Measurements from ENCODE around the gene BCL11B. TPM values are rescaled to one million over a fixed set of nuclear protein-coding genes. Genes with fewer than 3 reads are reported as not detected.
A peak's percentile ranks its signal among the peaks of the same experiment; 100 is the strongest.

The BCL11B gene
- 0.21 and 0.40 TPM in 2 replicates for total RNA-seq (2014; rRNA removed; shearing (Covaris generic))
- 0.27 and 0.53 TPM in 2 replicates for polyA plus RNA-seq (2015; cell fraction: cytosol; rRNA removed)
- polyA plus RNA-seq (2015; cell fraction: nucleus; rRNA removed): 0.35 and 0.57 TPM in 2 replicates

DNA sequence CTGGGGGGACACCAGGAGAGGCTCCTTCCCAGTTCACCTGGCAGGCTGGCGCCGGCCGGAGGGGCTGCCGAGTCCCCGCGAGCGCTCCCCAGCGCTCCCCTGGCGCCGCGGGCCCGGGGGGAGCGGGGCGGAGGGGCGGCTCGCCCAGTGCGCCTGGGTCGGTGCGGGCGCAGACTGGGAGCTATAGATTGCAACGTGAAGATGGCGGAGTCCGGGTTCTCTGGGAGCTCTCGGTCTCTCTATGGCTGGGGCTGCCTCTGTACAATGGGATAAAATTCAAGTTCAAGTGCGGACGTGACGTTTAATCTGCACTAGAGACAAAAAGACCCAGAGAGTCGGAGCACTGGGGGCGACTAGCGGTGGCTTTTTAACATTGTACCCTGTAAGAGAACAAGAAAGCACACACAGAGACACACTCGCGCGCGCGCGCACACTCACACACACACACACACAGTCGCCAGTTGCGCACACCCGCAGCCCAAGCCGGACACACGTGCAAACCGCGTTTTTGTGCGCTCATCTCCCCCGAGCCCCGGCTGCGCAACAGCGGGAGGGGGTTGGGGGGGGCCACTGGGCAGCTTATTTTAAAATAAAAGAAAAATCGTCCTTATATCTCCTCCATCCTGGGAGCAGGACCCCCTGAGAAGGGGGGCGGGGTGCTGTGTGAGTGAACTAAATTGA lies at the start of gene BCL11B:
BCL11B (minus strand) TSS at position 247 of the 681 bp plus-strand sequence. CDS start 979 bp downstream, outside the sequence.
- in situ Hi-C loops (cut with HindIII; ENCODE audit: low pct_unique_long_range_greater_than_20kb, low sequenced_read_pairs): no loop called here
- peak; percentile 95 for DNase-seq (ENCODE audit: low read depth, low spot score)

DNA sequence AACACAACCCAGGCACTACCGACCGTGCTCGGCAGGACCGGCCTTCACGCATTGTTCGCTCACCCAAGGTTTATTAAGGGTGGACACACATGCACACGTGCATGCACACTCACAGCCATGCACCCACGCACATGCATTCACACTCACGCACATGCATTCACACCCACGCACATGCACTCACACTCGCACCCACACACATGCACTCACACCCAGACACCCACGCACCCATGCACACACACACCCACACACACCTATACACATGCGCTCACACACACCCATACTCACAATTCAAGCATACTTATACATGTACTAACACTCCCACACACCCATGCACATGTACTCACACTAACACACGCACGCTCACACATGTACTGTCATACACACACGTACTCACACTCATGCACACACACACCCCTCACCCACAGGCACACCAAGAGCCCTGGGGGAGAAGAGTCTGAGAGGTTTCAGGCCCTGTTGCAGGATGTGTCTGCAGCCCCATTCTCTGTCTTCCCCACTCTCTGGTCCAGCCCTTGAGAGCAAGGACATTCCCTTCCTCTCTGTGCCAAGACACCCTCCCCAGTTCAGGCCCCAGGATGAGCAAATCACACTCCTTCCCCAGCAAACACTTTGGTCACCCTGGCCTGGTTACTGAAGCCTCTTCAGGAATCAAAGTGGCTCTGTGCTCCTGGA lies 49.4 kb upstream of the BCL11B start:
- DNase-seq (ENCODE audit: low read depth, low spot score): no peak
- in situ Hi-C loops (cut with HindIII; ENCODE audit: low pct_unique_long_range_greater_than_20kb, low sequenced_read_pairs): no loop called here

DNA sequence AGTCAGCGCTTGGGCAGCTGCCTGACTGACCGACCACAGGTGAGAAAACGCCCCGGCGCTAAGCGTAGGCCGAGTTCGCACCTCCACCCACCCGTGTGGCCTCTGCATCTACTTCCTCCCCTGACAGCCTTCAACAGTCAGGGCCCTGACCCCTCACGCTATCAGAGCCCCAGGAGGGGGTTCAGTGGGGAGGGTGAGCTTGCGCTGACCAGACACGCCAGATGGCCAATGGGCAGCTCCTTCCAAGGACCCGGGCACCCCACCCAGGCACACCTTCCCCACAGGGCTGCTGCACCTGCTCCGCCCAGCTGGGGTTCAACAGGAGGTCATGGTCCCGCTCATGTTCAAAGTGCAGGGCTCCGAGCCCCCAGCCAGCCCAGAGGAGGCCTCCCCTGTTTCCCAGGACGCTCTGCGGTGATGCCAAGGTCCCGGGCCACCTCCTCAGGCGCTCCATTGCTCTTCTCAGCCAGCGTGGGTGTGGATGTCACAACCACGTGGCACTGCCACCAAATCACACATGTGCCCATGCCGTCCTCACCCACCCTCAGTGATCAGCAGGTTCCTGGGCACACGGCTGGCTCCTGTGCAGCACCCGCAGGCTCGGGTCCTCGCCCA lies 48.7 kb upstream of the BCL11B start:
- in situ Hi-C loops (cut with HindIII; ENCODE audit: low pct_unique_long_range_greater_than_20kb, low sequenced_read_pairs): no loop called here

DNA sequence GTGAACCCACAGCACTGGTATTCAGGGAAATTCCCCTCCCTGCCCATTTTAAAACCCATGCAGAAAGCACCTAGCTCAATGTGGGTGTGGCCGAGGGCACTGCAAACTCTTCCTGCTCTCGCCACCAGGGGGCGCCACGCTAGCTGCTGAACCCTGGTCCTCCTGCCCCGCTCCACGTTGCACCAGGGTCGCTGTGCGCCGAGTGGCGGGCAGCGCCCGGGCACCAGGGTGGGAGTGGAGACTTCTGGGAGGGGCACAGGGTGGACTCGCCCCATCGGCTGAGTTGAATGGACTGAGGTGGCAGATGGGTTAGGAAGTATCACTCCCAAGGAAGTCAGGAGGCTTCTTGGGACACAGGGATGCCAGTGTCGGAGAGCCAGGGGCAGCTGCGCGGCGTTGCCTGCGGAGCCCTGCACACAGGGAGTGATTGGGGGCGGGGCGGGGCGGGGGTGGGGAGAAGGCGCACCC lies 48.1 kb upstream of the BCL11B start:
- in situ Hi-C loops (cut with HindIII; ENCODE audit: low pct_unique_long_range_greater_than_20kb, low sequenced_read_pairs): no loop called here
- DNase-seq (ENCODE audit: low read depth, low spot score): peak; percentile 68

More for the DNA sequence above, 48.7 kb upstream of the BCL11B start:
- no peak for DNase-seq (ENCODE audit: low read depth, low spot score)

DNA sequence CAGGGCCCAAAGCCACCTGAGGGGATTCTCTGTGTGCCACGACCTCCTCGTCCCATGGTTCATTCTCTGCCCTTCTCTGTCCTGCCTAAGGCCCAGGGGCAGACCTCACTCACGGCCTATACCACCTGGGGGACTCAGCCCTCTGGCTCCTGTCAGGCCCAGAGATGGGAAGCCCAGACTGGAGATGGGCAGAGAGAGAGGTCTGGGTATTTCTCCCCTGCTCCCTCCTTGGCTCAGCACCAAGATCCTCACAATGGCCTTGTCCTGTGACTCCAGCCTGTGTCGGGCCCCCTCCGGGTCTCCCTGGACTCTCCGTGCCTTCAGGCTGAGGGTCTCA lies 46.9 kb upstream of the BCL11B start:
- DNase-seq (ENCODE audit: low read depth, low spot score): no peak
- in situ Hi-C loops (cut with HindIII; ENCODE audit: low pct_unique_long_range_greater_than_20kb, low sequenced_read_pairs): no loop called here

DNA sequence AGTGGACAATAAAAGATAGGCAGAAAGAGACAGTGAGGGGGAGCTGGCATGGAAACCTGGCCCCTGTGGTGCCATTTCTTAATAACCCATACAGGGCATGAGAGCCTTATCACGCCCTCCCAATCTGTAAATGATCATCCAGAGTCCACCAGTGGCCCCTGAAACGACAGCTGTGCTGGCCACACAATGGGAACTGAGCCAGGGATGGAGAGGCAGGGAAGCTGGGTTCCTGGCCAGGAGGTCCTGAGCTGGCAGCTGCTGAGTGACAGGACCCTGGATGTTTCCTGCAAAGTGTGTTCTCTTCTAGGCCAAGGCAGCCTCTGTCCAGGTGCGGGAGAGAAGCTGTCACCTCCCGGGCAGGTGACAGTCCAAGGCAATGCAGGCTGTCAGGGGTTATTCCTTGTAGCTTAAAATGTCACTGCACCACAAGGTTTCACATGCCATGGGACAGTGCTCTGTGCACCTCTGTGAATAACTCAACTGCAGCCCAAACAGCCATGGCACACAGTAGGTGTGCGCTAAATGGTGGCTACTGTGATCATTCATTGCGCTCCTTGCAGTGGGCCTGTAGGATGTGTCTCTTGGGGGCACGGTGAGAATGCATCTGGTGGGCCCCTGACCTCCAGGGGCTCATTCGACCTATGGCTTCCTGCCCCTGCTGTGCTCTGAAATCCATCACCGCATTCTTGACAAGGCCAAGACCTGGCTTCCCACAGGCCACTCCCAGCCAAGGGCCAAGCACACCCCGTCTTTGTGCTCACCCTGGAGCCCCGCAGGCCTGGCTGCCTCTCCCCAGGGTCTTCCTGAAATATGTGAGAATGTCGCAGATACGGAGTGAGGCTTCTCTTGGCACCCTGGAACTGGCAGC lies 46.3 kb upstream of the BCL11B start:
- DNase-seq (ENCODE audit: low read depth, low spot score): no peak
- in situ Hi-C loops (cut with HindIII; ENCODE audit: low pct_unique_long_range_greater_than_20kb, low sequenced_read_pairs): no loop called here

DNA sequence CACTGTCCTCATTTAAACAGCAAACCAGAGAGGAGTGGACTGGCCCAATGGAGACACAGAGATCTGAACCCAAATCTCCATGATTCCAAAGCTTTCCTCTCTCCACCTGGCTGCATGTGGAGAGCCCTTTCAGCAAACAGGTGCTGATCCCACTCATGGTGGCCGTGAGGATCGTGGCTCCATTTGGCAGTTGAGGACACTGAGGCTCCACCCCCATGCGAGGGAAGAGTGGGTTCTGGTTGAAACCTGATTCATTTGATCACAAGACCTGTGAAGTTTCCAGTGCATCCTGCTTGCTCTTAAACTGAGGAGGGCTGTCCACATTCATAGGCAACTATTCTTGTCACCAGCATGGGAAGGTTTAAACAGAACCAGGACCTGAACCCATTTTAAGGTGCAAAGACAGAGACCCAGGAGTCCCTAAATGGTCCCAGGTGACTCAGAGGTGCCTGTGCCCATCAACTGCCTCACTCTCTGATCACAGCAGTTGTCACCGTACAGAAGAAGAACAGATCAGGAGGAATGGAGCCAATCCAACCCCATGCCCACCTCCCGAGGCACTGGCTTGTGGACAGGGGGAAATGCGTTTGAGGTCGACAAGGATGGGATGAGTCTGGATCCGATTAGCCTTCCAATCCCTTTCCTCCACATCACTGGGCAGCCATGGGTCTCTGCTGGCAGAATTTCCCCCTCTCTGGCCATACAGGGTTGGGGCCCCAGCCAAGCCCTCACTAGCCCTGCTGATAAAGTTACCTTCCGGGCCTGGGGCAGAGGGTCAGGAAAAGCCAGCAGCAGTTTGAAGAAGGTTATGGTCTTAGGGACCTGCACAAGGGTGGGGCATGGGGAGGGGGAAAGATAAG lies 45.5 kb upstream of the BCL11B start:
- in situ Hi-C loops (cut with HindIII; ENCODE audit: low pct_unique_long_range_greater_than_20kb, low sequenced_read_pairs): no loop called here
- DNase-seq (ENCODE audit: low read depth, low spot score): no peak

DNA sequence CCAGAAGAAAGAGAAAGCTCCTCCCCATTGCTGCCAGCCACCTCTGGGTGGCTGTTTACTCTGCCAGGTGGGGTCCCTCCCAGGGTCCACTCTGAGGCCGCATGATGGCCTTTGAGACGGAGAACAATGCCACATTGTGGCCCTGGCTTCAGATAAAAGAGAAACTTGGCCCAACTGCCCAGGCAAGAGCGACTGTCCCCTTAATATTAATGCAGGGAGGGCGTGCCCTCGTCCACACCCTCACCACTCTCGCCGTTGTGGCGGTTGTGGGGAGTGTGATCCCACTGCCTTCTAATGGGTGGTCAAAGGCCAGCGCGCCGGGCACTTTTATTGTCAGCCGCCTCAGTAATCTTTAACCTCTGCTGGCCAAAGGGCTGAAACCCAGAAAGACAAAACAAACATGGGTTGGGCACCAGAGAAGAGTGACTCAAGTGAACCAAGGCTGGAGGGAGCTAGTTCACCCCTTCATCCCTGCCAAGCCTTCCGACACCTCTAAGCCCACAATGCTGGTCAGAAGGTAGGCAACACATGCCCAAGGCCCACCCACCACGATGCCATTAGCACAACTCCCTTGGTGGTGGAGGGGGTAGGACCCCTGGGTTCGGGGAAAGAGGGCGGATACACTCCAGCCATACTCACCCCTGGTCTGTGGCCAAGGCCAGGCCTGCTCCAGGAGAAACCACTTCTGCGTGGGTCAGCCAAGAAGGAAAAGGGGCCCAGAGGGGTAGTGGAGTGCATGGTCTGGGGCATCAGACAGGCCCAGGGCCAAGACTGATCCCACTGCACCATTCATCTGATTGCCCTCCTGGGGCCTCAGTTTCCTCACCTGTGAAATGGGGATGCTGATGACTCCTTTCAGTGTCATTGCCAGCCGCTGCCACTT lies 44.5 kb upstream of the BCL11B start:
- DNase-seq (ENCODE audit: low read depth, low spot score): no peak
- in situ Hi-C loops (cut with HindIII; ENCODE audit: low pct_unique_long_range_greater_than_20kb, low sequenced_read_pairs): no loop called here

DNA sequence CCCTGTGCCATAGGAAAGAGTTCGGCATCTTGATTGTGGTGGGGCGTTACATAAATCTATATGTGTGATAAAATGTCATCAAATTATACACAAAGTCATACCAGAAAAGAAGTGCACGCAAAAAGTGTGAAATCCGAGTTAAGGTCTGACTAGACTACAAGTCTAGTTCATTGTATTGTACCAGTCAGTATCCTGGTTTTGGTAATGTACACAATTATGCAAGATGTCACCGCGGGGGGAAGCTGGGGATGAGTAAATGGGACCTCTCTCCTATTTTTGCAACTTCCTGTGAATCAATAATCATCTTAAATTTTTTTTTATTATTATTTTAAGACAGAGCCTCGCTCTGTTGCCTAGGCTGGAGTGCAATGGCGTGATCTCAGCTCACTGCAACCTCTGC lies 43.2 kb upstream of the BCL11B start:
- no peak for DNase-seq (ENCODE audit: low read depth, low spot score)
- in situ Hi-C loops (cut with HindIII; ENCODE audit: low pct_unique_long_range_greater_than_20kb, low sequenced_read_pairs): no loop called here

DNA sequence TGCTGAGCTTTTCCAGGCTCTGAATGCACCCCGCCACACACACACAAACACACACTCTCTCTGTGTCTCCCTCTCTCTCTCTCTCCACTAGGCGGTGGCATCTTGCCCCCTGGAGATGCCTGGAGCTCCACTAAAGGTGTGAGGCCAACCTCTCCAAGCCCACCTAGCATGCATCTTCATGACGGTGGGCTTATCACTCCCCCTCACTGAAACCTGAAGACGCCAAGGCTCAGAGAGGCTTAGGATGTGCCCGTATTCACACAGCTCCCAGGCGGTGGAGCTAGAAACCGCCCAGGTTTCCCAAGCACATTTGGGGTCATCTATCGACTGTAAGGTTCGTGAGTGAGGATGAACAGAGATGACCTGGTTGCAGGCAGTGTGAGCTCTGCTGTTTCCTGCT lies 42.6 kb upstream of the BCL11B start:
- DNase-seq (ENCODE audit: low read depth, low spot score): no peak
- in situ Hi-C loops (cut with HindIII; ENCODE audit: low pct_unique_long_range_greater_than_20kb, low sequenced_read_pairs): no loop called here

DNA sequence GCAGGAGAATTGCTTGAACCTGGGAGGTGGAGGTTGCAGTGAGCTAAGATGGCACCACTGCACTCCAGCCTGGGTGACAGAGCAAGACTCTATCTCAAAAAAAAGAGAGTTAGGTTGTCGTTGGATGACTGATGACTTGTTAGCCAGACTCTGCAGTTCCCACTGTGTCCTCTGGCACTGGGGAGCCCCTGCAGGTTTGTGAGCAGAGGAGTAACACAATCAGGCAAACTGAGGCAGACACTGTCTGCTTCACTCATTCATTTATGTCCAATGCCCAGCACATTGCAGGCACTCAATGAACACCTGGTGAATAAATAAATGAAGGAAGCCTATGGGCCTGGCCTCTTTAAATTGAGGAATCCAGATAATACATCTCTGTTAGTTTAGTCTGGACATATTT lies 41.2 kb upstream of the BCL11B start:
- in situ Hi-C loops (cut with HindIII; ENCODE audit: low pct_unique_long_range_greater_than_20kb, low sequenced_read_pairs): no loop called here
- no peak for DNase-seq (ENCODE audit: low read depth, low spot score)

DNA sequence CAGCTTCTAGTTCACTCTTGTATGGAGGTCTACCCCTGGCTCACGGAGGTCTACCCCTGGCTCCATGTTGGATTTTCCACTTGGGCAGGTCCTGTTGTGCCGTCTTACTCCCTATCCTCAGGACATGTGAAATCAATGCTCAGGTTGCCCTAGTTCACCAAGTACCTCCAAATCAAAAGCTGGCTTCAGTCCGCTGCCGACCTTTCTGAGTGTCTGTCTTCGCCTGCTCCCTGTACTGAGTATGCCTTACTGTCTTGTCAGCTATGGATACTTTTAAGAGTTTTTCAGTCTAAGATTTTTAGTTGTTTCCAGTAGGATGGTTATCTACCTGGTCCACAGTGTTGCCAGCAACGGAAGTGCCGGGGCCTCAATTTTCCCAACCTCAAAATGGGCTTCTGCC lies 40.1 kb upstream of the BCL11B start:
- in situ Hi-C loops (cut with HindIII; ENCODE audit: low pct_unique_long_range_greater_than_20kb, low sequenced_read_pairs): no loop called here

DNA sequence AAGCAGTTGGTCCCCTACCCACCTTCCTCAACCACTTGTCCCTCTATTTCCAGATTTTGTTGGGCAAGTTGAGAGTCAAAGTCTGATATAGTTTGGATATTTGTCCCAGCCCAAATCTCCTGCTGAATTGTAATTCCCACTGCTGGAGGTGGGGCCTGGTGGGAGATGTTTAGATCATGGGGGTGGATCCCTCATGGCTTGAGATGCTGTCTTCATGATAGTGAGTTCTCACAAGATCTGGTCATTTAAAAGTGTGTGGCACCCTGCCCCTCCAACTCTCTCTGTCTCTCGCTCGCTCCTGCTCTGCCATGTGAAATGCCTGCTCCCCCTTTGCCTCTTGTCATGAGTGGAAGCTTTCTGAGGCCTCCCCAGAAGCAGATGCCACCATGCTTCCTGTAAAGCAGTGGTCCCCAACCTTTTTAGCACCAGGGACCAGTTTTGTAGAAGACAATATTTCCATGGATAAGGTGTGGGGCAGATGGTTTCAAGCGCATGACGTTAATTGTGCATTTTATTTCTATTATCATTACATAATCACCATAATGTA lies 37.3 kb upstream of the BCL11B start:
- in situ Hi-C loops (cut with HindIII; ENCODE audit: low pct_unique_long_range_greater_than_20kb, low sequenced_read_pairs): no loop called here
- DNase-seq (ENCODE audit: low read depth, low spot score): no peak

More for the DNA sequence above, 40.1 kb upstream of the BCL11B start:
- DNase-seq (ENCODE audit: low read depth, low spot score): no peak

DNA sequence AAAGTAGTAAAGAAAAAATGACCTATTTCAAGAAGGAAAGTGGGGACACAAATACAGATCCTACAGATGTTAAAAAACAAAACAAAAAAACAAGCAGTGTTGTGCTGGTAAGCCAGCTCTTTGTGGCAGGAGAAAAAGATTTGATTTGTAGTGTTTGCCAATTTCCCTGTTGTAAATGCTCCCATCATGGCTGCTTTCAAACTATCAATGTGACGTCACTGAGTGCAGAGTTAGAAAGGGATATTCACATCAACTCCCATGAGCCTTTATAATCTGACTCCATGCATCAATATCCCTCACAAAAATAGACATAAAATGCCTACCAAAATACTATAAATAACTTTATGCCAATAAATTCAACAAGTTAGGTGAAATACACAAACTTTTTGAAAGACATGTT lies 32.2 kb upstream of the BCL11B start:
- DNase-seq (ENCODE audit: low read depth, low spot score): no peak
- in situ Hi-C loops (cut with HindIII; ENCODE audit: low pct_unique_long_range_greater_than_20kb, low sequenced_read_pairs): no loop called here

DNA sequence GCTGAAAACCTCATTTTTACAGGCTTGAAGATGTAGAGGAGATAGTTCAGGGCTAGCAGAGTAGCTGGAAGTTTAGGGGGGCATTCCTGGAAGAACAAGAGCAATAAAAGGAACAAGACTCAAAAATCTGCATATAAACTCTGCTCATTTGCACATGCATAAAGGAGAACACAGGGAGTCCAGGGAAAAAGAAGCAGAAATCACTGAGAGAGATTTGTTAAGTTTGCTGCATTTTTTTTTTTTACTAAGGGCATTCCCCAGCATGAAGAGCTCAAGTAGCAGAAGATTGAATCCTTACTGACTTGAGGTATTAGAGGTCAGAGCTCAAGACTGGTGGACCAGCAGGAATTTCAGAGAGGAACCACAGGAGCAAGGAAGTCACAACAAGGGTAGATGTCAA lies 28.2 kb upstream of the BCL11B start:
- no peak for DNase-seq (ENCODE audit: low read depth, low spot score)
- in situ Hi-C loops (cut with HindIII; ENCODE audit: low pct_unique_long_range_greater_than_20kb, low sequenced_read_pairs): no loop called here

DNA sequence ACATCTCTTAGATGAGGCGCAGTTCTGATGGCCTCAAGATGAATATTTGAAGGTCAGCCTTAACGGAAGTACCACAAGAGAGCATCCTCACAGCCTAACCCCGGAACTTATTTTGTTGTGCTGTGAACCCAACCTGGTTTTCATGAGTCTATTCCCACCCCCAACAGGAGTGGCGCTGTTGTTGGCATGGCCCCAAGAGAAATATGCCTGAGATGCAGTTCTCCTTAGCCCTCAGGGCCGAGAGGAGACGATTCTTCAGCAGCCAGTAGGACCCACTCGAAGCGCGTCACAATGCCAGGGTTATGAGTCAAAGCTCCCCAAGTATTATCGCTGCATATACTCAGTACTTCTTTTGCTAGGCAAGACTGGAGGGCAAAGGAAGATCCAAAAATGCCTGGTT lies 24.5 kb upstream of the BCL11B start:
- in situ Hi-C loops (cut with HindIII; ENCODE audit: low pct_unique_long_range_greater_than_20kb, low sequenced_read_pairs): no loop called here
- no peak for DNase-seq (ENCODE audit: low read depth, low spot score)

Data from SK-MEL-5 (cell line).